Measurements from ENCODE around the gene ING2. TPM values are rescaled to one million over a fixed set of nuclear protein-coding genes. Genes with fewer than 3 reads are reported as not detected.
A peak's percentile ranks its signal among the peaks of the same experiment; 100 is the strongest.

The ING2 gene
- total RNA-seq, 1 donor from 2014 or later = 8.7 TPM

DNA sequence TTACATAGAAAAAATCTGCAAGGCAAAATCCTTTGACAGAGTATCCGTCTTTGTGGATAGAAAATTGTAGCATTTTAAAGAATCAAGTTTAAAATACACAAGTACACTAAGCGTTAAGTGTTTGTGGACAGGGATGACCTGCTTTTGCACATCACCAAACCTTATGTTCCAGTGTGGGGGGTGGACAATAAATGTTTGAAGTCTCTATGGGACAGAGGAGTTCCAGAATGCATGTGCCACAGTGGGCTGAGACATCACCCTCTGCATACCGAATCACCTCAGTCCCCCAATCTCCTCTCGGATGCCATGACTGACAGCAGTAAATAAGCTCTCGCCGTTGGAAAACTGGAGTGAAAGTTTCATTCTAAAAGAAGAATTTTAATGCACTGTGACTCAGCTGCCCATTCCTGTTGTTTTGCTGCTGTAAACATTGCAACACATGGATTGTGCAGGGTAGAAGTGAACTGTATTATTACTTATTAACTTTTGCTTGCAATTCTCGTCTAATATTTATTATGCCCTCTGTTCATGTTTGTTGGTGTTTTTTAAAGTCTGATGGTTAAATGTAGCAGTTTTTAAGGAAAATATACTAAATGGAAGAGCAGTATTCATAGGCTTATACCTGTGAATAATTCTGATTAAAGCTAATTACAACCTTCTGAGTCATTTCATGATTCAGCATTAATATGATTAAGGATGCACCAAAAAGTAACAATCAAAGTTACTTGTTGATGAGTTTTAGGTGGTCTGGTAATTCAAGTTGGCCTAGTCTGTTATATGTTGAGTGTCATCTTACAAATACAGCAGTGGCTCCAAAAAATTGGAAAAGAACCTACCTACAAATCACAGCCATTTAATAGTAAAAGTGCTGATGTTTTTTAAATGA lies 36.4 kb upstream of the ING2 start:
- no peak overlapping the region for H3K4me3 ChIP-seq
- TF ChIP-seq, protein P1, sequence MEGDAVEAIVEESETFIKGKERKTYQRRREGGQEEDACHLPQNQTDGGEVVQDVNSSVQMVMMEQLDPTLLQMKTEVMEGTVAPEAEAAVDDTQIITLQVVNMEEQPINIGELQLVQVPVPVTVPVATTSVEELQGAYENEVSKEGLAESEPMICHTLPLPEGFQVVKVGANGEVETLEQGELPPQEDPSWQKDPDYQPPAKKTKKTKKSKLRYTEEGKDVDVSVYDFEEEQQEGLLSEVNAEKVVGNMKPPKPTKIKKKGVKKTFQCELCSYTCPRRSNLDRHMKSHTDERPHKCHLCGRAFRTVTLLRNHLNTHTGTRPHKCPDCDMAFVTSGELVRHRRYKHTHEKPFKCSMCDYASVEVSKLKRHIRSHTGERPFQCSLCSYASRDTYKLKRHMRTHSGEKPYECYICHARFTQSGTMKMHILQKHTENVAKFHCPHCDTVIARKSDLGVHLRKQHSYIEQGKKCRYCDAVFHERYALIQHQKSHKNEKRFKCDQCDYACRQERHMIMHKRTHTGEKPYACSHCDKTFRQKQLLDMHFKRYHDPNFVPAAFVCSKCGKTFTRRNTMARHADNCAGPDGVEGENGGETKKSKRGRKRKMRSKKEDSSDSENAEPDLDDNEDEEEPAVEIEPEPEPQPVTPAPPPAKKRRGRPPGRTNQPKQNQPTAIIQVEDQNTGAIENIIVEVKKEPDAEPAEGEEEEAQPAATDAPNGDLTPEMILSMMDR (IDR thresholded peaks at IDR 0.05) = no peak
- H3K36me3 ChIP-seq = no peaks in the 10 kb centered on the region
- H3K4me1 ChIP-seq = no peaks in the 10 kb centered on the region
- no peaks in the 10 kb centered on the region for H3K9me3 ChIP-seq
- intact Hi-C loops (cut with DNase I) = no loop called here
- H3K27me3 ChIP-seq = no peaks in the 10 kb centered on the region
- no peak overlapping the region for H3K27ac ChIP-seq
- ATAC-seq (no peak), DNase-seq (no peak)

DNA sequence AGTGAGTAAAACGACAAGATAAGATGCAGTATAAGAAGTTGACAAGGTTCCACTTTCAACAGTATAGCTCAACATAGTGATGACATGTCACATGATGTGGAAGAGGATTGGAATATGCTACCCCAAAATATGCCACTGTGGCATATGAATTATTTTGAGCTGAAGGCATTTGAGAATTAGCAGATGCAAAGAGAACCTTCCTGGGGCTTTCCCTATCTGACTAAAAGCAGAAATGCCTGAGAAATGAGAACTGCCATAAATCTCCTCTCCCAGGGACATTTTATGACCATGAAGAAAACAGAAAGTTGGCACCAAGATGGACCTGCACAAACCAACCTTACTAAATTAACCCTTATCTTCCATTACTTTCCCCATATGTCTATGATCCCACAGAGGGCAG lies 35.6 kb upstream of the ING2 start:
- Histone ChIP-seq H3K9me3 (no peaks in the 10 kb centered on the region), H3K4me3 (no peak overlapping the region), H3K27me3 (no peaks in the 10 kb centered on the region), H3K27ac (no peak overlapping the region), H3K4me1 (no peaks in the 10 kb centered on the region), H3K36me3 (no peaks in the 10 kb centered on the region)
- intact Hi-C loops (cut with DNase I) = no loop called here
- ATAC-seq (no peak), DNase-seq (no peak)
- TF ChIP-seq, protein P1 (IDR thresholded peaks at IDR 0.05) = no peak

DNA sequence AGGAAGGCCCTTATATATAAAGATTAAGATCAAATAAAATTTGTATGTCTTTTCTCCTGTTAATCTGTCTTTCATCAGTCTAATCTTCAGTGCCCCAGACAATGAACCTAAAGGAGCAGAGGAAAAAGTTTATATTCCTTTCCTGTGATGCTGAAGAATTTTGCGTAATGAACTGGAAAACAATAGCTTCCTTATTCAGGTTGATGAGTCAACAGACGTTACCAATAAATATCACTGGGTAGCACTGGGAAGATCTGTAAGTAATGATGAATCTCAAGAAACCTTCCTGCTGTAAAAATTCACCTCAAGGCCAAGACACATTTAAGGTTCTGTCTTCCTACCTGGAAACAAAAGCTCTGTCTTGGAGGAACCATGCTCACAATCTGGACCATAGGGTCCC lies 34.9 kb upstream of the ING2 start:
- no peaks in the 10 kb centered on the region for H3K36me3 ChIP-seq
- no peaks in the 10 kb centered on the region for H3K9me3 ChIP-seq
- no peak overlapping the region for H3K27ac ChIP-seq
- no peak for ATAC-seq
- no peaks in the 10 kb centered on the region for H3K4me1 ChIP-seq
- intact Hi-C loops (cut with DNase I) = no loop called here
- H3K27me3 ChIP-seq = no peaks in the 10 kb centered on the region
- TF ChIP-seq, protein P1 (IDR thresholded peaks at IDR 0.05) = no peak
- no peak for DNase-seq
- no peak overlapping the region for H3K4me3 ChIP-seq

DNA sequence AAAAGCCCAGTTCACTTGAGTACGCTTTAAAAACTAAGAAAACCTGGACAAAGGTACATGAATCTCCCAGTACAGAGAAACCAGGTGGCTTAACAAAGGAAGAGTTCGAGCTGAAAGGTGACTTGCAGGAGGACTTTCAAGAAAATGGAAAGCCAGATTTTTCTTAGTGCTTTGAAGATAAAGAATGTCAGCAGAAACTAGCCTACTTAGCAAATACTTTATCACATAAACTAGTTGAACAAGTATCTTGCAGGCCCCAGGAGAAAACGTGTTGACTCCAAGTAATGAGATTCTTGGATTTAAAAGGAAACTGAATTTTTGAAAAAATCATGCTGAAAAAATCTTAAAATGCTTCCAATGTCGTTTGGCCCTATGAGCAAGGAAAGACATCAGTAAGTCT lies 34.0 kb upstream of the ING2 start:
- Histone ChIP-seq H3K36me3 (no peaks in the 10 kb centered on the region), H3K27me3 (no peaks in the 10 kb centered on the region), H3K4me1 (no peaks in the 10 kb centered on the region), H3K9me3 (no peaks in the 10 kb centered on the region), H3K27ac (no peak overlapping the region), H3K4me3 (no peak overlapping the region)
- intact Hi-C loops (cut with DNase I) = no loop called here
- no peak for ATAC-seq
- TF ChIP-seq, protein P1 (IDR thresholded peaks at IDR 0.05) = no peak
- DNase-seq = no peak

DNA sequence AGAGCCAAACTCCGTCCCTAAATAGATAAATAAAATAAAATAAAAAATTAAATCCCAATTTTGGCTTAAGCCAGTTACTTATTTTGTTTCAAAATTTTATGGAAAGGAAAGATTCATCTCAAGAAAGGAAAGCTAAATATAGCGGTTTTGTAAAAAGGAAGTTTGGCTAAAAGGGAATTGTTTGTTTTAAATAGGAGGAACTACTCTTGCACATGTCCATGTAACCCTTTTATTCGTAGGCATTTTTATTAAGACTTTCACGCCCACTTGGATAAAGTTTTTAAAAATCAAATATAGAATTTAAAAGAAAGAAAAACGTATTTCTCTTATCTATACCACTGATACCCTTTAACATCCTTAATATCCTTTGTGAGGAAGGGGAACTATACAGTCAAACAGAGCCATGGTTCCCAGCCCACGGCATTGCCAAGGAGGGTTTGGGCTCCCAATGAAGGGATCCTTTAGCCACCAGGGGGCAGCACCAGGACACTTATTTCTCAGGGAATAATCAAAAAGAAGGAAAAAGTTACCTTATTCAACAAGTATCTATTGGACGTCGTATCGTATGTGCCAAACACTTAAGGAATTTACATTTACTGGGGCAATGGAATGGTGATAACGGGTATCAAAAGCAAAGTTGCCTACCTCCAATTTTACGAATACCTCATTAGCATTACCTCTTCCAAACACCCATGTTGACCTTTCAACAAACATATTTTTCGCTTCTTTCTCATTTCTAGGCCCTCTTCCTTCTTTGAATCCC lies 32.7 kb upstream of the ING2 start:
- Histone ChIP-seq H3K27ac (peak overlapping the region; percentile 5), H3K4me3 (no peak overlapping the region)
- intact Hi-C loops (cut with DNase I) = no loop called here

More for the DNA sequence above, 32.7 kb upstream of the ING2 start:
- Histone ChIP-seq H3K4me1 (no peaks in the 10 kb centered on the region), H3K9me3 (no peaks in the 10 kb centered on the region), H3K27me3 (no peaks in the 10 kb centered on the region), H3K36me3 (no peaks in the 10 kb centered on the region)
- peak; percentile 97 for ATAC-seq
- peak; percentile 88 for DNase-seq
- TF ChIP-seq, protein P1 (IDR thresholded peaks at IDR 0.05) = peak; percentile 93
